HG02970 (cell line): ENCODE results near the gene SPATA22.
"Not testable (repeated sequence)": the region's sequence is repeated elsewhere in the genome, so short reads cannot be mapped to it uniquely, and the experiment has no call there.

Source experiments
- ATAC-seq: cut with Tn5 transposase; IDR thresholded peaks from one replicate; pipeline ENCODE4 v1.9.1; 2021; ENCODE audit warnings: mild to moderate bottlenecking, moderate library complexity, moderate number of reproducible peaks; ENCODE audit not compliant: unreplicated experiment, low FRiP score

The SPATA22 gene

DNA sequence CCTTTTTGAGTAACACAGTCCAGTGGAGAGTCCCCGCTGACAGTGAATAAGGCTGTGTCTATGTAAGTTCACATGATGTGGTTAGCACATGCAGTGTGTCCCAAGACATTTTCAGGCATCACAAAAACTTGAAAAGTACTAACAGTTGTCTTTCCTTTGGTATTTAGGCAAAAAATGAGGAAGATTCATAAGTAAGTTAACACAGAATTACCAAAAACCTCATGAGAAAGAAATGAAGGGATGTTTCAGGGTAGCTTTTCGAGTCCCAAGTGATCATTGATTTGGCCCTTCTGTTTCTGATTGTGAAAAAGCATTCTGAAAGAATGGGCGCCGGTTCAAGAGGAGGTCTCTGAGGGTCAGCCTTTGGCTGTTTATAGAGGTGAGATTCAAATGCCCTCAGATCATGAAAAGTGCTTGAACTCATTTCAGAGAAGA, 3.6 kb upstream of the SPATA22 start:
- no peak for ATAC-seq

DNA sequence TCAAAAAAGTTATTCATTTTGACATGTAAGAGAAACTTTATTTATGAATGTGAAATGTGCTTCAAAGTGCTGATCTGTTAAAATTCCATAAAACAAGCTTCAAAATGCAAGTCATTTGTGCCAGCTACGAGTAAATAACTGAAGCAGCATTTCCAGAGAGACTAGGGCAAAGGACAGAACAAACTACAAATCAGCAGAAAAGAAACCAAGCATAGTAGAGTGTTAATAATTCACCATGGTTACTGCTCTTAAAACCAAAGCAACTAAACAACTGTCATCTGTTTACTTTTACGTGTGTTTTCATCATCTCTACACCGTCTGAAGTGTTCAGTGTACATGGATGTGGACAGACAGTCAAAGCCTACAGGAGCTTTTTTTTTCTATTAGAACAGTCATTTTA, 2.6 kb upstream of the SPATA22 start:
- no peak for ATAC-seq

DNA sequence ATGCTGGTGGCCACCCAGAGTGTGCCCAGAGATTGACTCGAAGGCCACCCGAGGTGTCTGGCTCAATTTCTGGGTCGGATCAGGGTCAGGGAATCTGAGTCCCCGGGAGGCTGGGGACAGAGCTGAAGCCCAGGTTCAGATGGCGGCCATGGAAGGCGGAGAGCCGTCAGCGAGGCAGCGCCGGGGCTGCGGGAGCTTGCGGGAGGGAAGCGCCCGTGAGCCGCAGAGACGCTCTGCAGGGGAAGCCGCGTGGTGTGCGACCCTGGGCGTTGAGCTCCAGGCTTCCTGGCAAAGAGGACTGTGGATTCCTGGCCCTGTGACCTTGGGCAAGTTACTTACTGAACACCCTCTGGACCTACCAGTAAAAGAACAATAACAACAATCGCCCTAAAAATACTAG, 518 bp upstream of the SPATA22 start:
- no peak for ATAC-seq

DNA sequence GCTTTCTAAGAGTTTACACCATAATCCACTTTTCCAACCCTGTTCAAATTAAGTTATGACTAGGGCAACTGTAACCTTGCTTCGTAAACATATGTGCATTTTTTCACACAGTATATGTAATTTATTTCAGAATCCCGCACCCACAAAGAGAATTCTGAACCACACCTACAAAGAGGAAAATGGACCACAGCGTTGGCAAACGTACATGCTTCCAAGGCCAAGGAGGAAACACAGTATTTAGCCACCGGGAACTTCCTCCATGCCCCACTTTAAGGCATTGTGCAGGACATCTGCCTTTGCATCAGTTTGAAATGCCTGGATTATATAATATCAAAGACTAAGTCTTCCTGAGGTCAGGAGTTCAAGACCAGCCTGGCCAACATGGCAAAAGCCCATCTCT, 2.1 kb downstream of the SPATA22 start:
- no peak for ATAC-seq

DNA sequence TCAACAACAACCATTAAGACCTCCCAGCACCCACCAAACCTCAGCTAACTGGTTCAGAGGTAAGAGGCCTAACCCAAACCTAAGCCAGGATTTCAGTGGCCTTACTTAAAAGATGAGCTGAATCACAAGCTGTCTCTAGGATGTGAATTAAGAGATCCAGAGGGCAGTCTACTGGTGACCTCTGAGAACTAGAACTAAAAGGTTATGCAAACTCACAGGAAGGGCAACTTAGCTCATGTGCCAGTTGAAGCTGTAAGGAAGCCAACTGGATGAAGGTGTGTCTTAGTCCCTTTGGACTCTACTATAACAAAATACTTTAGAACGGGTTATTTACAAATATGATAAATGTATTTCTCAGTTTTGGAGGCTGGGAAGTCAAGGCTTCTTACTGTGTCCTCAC, 5.3 kb downstream of the SPATA22 start:
- ATAC-seq: not testable (repeated sequence)

DNA sequence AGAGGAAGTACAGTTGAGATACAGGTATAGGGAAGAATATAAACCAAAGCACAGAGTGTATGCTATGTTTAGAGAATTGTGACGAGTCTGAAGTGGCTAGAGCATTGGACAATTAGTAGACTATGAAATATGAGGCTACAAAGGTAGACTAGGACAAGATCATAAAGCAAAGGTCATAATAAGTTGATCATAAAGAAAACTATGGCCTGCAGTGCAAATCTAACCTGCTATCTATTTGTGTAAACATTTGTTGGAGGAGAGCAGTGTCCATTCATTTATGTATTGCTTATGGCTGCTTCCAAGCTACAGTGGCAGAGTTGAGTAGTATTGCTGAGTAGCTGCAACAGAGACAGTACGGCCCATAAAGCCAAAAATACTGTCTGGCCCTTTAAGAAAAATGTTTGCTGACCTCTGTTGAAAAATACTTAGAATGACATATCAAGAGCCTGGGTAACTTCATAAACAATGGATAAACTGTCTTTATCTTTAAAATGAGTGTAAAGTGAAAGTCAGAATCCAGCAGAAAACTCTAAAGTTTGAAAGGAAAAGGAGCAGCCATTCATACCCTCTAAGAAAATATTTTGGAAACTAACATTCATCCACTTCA, 23.5 kb downstream of the SPATA22 start:
- no peak for ATAC-seq

DNA sequence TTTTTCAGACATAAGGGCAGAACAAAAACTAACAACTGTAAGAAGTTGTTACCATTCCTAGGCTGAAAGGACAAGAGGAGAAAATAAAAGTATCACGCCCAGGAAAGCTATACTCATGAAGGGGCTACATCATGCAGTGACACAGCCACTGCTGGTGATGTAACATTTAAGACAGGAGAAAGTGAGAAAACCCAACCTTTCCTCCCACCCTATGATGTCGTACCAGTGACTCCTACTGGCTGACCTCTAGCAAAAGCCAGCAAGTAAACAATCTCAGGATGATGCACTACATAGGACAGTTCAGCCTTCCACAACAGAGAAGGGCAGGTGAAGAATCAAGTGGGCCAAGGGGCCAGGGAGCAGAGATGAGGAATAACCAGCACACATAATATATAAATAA, 24.0 kb downstream of the SPATA22 start:
- ATAC-seq: no peak

DNA sequence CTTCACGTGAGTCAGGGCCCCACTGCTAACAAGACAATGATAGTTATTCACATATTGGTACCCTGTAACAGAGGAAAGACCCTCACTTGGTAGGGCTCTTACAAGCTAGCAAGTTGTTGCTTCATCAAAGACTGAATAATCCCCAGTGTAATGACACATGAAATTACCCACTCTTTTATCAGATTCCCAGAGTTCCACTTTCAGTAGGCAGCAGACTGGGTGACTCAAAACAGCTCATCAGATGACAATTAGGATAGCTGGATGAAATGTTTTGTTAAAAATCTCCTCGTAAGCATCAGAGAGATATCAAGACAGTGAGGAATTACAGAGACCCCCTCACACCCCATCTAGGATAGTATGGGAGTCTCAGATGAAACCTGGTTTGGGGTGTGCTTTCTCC, 31.2 kb downstream of the SPATA22 start:
- ATAC-seq: no peak

DNA sequence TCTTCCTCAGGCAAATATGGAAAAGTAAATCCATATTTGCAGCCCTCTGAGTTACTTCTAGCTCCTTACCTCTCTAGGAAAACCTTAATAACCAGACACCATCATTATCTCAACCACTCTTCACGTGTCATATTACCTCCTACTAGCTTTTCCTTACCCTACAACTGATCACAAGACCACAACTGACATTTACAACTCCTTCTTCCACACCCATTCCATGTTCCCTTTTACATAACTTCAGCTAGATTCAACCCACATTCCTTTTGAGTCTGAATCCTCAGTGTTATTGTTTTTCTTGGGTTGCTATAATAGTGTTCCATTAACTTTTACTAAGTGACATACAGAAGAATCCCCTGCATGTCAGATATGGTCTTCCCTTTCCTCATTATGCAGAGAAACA, 33.3 kb downstream of the SPATA22 start:
- ATAC-seq: no peak

DNA sequence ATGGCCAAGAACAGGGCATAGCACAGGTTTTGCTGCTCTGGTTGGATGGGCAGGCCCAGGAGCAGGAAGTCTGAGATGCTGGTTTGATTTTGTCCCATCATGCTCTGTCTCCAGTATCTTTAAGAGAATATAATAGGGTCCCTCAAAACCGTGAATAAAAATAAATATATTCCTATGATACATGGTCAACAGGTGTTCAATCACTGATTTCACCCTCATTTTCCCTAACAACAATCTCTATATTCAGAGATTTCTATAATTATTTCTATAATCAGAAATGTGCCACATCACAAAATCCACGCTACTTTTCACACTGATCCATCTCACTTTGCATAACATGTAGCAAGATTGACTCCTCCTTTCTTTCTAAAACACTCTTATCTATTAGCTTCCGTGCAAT, 37.9 kb downstream of the SPATA22 start, which contains the start of gene OR1E2:
Gene OR1E2 (minus strand): TSS at position 101 of the 400 bp plus-strand sequence. CDS start 0 bp downstream, at position 101.
- ATAC-seq: no peak

DNA sequence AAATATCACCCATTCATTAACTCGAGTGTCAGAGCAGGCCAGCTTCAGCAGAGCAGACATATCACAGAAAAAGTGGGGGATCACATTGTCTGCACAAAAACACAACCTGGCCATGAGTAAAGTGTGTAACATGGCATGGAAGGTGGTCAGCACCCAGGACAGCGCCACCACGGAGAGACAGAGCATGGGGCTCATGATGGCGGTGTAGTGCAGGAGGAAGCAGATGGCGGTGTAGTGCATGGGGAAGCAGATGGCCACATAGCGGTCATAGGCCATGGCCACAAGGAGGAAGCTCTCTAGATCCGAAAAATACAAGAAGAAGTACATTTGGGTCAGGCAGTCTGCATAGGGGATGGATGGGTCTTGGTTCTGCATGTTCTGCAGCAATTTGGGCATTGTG, 38.4 kb downstream of the SPATA22 start:
- ATAC-seq: not testable (repeated sequence)

DNA sequence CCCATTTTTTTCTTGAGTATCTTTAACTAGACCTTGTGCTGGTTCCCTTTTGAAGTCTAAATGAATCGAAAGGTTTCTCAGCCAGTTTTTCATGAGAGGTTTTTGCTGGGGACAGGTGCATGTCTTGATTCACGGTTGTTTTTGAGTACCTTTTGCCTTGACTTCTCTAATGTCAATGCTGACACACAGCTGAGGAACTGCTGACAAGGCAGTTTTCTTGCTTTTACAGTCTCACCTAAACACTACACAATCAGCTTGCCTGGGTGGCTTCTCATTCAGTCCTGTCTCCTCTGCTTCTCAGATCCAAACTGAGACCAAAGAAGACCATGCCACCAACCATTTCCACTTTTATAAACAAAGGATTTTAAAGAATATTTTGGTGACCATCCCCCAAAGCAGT, 53.4 kb downstream of the SPATA22 start:
- ATAC-seq: no peak

DNA sequence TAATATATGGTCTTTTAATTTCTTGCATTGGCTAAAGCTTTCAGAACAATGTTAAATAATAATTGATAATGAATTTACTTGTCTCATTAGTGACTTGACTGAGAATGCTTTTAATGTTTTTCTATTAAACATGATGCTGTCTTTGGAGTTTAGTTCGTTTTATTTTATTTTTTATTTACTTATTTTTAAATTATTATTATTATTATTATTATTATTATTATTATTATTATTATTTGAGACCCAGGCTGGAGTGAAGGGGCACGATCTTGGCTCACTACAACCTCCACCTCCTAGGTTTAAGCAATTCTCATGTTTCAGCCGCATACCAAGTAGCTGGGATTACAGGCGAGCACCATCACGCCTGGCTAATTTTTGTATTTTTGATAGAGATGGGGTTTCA, 56.0 kb downstream of the SPATA22 start:
- no peak for ATAC-seq

DNA sequence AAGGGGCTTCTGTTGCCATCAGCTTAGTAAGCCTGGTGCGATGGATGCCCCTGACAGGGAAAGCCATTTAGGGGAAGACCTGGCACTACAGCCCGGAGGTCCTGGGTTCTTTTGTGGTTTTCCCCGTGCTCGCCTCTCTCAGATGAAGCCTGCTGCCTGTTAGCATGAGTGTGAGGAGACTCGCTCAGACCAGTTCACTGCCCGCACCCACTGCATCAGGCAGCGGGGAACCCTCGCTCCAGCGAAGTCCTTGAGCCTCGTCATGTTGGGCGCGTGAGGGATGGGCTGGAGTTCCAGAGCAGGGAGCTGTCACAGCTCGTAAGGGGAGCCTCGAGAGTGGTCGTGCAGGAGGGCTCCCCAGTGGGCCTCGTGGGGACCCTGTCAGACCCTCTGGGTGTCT, 59.4 kb downstream of the SPATA22 start:
- ATAC-seq: not testable (repeated sequence)

DNA sequence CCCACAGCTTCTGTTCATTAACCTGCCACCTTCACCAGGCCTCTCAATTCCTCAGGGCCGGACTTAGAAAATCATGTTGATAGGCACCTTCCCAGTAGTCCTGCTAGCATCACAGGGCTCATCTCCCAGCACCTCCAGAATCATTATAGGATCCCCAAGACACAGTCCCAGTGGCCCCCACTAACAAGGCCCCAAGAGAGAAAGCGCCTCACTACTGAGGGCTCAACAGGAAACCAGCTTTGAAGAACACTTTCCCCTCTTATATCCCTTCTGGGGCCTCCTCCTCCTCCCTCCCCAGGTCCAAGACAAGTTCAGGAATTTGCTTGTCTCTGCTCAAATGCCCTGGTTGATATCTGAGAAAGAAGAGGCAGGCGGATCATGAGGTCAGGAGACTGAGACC, 60.5 kb downstream of the SPATA22 start, which contains the start of gene OR3A3:
Gene OR3A3 (plus strand): TSS at position 301 of the 400 bp plus-strand sequence.
- ATAC-seq: no peak

DNA sequence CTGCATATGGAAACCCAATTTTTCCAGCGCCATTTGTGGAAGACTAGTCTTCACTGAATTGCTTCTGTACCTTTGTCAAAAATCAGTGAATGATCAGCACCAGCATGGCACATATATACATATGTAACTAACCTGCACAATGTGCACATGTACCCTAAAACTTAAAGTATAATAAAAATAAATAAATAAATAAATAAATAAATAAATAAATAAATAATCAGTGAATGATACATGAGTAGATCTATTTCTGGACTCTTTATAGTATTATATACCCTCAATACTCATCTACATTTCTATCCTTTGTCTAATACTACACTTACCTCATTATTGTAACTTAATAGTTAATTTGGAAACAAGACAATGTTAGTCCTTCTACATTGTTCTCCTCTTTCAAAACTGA, 67.8 kb downstream of the SPATA22 start:
- not testable (repeated sequence) for ATAC-seq

DNA sequence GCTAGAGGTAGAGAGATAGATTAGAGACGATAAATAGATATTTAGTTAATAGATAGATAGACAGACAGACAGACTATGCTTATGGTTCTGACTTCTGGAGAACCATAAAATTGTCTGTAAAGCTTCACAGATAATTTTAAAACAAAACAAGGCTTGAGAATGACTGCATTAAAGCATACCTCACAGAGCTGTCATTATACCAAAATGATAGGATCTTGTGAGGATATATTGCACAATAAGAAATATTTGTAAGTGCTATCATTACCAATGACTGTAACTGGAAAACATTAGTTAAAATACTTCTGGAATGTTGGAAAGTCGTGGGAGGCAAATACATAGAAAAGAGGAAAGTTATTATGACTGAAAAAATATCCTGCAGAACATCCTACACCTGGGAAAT, 69.8 kb downstream of the SPATA22 start:
- ATAC-seq: no peak

DNA sequence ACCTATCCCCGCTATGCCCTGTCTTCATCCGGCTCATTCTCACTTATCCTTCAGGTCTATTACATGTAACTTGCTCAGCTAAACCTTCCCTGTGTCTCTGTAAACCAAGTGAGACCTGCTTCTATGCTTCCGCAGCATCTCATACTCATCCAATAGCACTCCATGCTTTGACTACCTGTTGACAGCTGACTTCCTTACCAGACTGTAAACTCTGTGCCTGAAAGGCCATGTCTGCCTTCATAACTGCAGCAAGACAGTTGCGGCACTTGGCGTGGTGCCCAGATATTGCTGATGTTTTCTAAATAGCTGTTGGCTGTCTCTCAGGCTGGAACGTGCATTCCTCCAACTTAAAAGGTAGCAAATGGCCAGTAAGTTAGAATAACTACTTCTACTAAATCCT, 71.6 kb downstream of the SPATA22 start:
- no peak for ATAC-seq

DNA sequence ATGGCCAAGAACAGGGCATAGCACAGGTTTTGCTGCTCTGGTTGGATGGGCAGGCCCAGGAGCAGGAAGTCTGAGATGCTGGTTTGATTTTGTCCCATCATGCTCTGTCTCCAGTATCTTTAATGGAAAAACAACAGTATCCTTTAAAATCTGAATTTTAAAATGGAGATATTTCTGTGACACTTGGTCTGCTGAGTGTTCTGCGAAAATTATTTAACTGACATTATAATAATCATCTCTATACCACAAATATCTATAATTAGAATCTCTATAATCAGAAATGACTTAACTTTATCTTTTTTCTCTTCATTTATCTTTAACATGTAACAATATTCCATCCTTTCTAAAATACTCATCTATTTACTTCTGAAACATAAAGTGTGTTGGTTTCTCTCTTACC, 73.3 kb downstream of the SPATA22 start, which contains the start of gene OR1E1:
Gene OR1E1 (minus strand): TSS at position 101 of the 400 bp plus-strand sequence. CDS start 0 bp downstream, at position 101.
- ATAC-seq: no peak

DNA sequence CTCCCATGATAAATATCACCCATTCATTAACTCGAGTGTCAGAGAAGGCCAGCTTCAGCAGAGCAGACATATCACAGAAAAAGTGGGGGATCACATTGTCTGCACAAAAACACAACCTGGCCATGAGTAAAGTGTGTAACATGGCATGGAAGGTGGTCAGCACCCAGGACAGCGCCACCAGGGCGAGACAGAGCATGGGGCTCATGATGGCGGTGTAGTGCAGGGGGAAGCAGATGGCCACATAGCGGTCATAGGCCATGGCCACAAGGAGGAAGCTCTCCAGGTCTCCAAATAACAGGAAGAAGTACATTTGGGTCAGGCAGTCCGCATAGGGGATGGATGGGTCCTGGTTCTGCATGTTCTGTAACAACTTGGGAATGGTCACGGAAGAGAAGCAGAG, 73.8 kb downstream of the SPATA22 start:
- not testable (repeated sequence) for ATAC-seq
